Heart right ventricle (tissue), 16 donors: ENCODE measurements around the gene CASTOR2. TPM values are rescaled to one million over a fixed set of nuclear protein-coding genes. Genes with fewer than 3 reads are reported as not detected.
"Not testable (repeated sequence)": the region's sequence is repeated elsewhere in the genome, so short reads cannot be mapped to it uniquely, and the experiment has no call there.

Experiments used
- ATAC-seq, 8 donors: fragments of 200-7000 bp; cut with Tn5 transposase; one replicate each; pipeline ENCODE4 v1.9.1; 2020; ENCODE audit warnings: mild to moderate bottlenecking in 8 of 8, moderate library complexity in 8 of 8, moderate number of reproducible peaks in 1 of 8
- DNase-seq, 2 donors: peaks; one replicate each; pipeline ENCODE4 v3.0.0-alpha.2; 2020
- H3K27ac ChIP-seq, 10 donors: fragments of 200-600 bp; sonication (generic) in 2 of 10; one replicate each; pipeline versions ENCODE4 v1.5.0 to v1.8.0; 2020 to 2022; ENCODE audit warnings: mild to moderate bottlenecking in 3 of 10
- H3K27me3 ChIP-seq, 7 donors: fragments of 200-600 bp; one replicate each; pipeline ENCODE4 v1.8.0; 2021 to 2022; ENCODE audit warnings: mild to moderate bottlenecking in 2 of 7
- H3K36me3 ChIP-seq, 9 donors: fragments of 200-600 bp; sonication (generic) in 1 of 9; one replicate each; pipeline versions ENCODE4 v1.5.0 to v1.8.0; 2020 to 2022; ENCODE audit warnings: mild to moderate bottlenecking in 2 of 9
- H3K4me1 ChIP-seq, 9 donors: fragments of 200-600 bp; sonication (generic) in 1 of 9; one replicate each; pipeline versions ENCODE4 v1.5.0 to v1.8.0; 2020 to 2022; ENCODE audit warnings: mild to moderate bottlenecking in 4 of 9
- H3K4me3 ChIP-seq, 10 donors: fragments of 200-600 bp; sonication (generic) in 2 of 10; one replicate each; pipeline versions ENCODE4 v1.5.0 to v1.8.0; 2020 to 2022; ENCODE audit warnings: mild to moderate bottlenecking in 7 of 10, moderate library complexity in 2 of 10
- H3K9me3 ChIP-seq, 11 donors: fragments of 200-600 bp in 10 of 11; sonication (generic) in 2 of 11; one replicate each; pipeline versions ENCODE4 v1.5.0 to v1.8.0; 2013 to 2022; ENCODE audit warnings: mild to moderate bottlenecking in 2 of 11, control low read depth in 1 of 11, moderate library complexity in 1 of 11
- CTCF ChIP-seq, 9 donors: fragments of 200-600 bp; sonication (generic) in 2 of 9; IDR thresholded peaks; one replicate each; pipeline versions ENCODE4 v1.5.0 to v1.8.0; 2021 to 2022; ENCODE audit warnings: antibody characterized with exemption in 9 of 9, mild to moderate bottlenecking in 5 of 9, moderate library complexity in 1 of 9
- WGBS, 2 donors: extraction: QIAGEN DNeasy Blood & Tissue Kit; methylation state at CpG; one replicate each; pipeline ENCODE4 v1.1.7; 2013; ENCODE audit warnings: inconsistent platforms in 1 of 2; 5-methylcytosine and 5-hydroxymethylcytosine counted together
- intact Hi-C, 10 donors: fragments of 100-400 bp; cut with DNase I; formaldehyde crosslinking; loops; one replicate each; pipeline versions ENCODE4 v1.11.1 to v1.14.2; 2022
- polyA plus RNA-seq, 2 donors: library from polyadenylated mRNA; stranded (reverse); fragments of 200-250 nt; gene quantifications; one replicate each; pipeline ENCODE4 v1.2.3, GENCODE V29; 2013
- total RNA-seq, 10 donors: library from RNA; stranded (reverse); fragmentation: NEBNext Ultra II Directional in 3 of 10; extraction: Animal tissue kit (Norgen Biotek cat#: 25700) in 3 of 10; gene quantifications; one replicate each; pipeline versions ENCODE4 v1.2.1 to v1.2.4, GENCODE V29; 2021 to 2023
- donor health status: Arrhythmogenic right ventricular cardiomyopathy.
- donor health status: ischemic (EF 13 %, LVEDD 7.1; RV severe dilation, severe dysfunction).
- donor health status: healthy with polysubstance abuse.
- donor health status: DM: no; HTN: yes; CAD: no.
- donor health status: DM: no; HTN: no; CAD: no.
- donor health status: ischemic (EF 25% LVEDD 6.9; RV normal size, moderate dysfunction).
- donor health status: ischemic (EF 25% LVEDD 5.7; RV mildly dilated, moderate dysfunction).
- donor health status: healthy.
- donor health status: DM: yes; HTN: yes; CAD: no.
- donor health status: Ischemic cardiomyopathy.
- donor health status: ischemic (EF 35%, LVEDD 5.7; RV mildly dilated, moderate dysfunction).
- donor health status: nonischemic (EF 11% LVEDD 7.7; RV severe dilation, severe dysfunction).
- donor health status: DM: yes; HTN: yes; CAD: no.
- donor health status: PGD.
- donor health status: ischemic (EF 29% LVEDD 5.4; RV normal size, mild dysfunction).
- donor health status: nonischemic (EF 23%, LVEDD 6.1; RV moderate dilation, normal function).

The CASTOR2 gene
- total and polyA plus RNA-seq, 12 donors: 1.1 to 51.1 (median 22.9) TPM

GRCh38 chr7:75072981-75073283 is 108.4 kb downstream of the CASTOR2 start:
- Histone ChIP-seq H3K4me1 (peaks cover 0 to 16% (median 10%) of the 10 kb centered on the region in 9 donors), H3K27me3 (no peaks in the 10 kb centered on the region), H3K27ac (peak overlapping the region; percentile 84 to 97 (median 93)), H3K36me3 (peaks cover 0 to 37% (median 26%) of the 10 kb centered on the region in 9 donors), H3K4me3 (peak overlapping the region; percentile 63 to 98 (median 89)), H3K9me3 (no peaks in the 10 kb centered on the region)
- WGBS, 2 donors: 6% methylated on average over 9 of the region's 9 CpGs
- intact Hi-C loops: no loop called here
- no peak for DNase-seq
- TF ChIP-seq CTCF (IDR thresholded peaks at IDR 0.05): no peak
- ATAC-seq: peak in 4 of 8 donors; percentile 2 to 4 (median 2)

- peak overlapping the region; percentile 63 to 98 (median 89) for H3K4me3 ChIP-seq
- DNase-seq, H3K27me3 ChIP-seq, H3K9me3 ChIP-seq, intact Hi-C loops: not testable (repeated sequence)
- H3K36me3 ChIP-seq: peaks cover 0 to 24% (median 14%) of the 10 kb centered on the region in 9 donors
- H3K4me1 ChIP-seq: peaks cover 0 to 16% (median 10%) of the 10 kb centered on the region in 9 donors
- 75 to 84% methylated on average over 5 of the region's 8 CpGs for WGBS, 2 donors
- peak overlapping the region in 9 of 10 donors; percentile 84 to 97 (median 95) for H3K27ac ChIP-seq
- peak in 4 of 8 donors; percentile 2 to 9 (median 4) for ATAC-seq
These were observed 109.7 kb downstream of the CASTOR2 start for GRCh38 chr7:75074262-75074641.

Other genes with a start within 250 kb of the CASTOR2 start
- gene NCF1, start 190.7 kb upstream of the CASTOR2 start, total RNA-seq: 10 to 100 TPM in 1 of 10 donors, 1 to 10 TPM in 9; 1.0 to 19.4 (median 1.8) TPM
- gene NCF1, start 190.7 kb upstream of the CASTOR2 start, polyA plus RNA-seq: 1 to 10 TPM; 1.4 to 2.3 TPM
- 10 to 100 TPM; 12.4 to 26.1 (median 17.7) TPM for gene GTF2IRD2, start 113.1 kb upstream of the CASTOR2 start, total RNA-seq
- 10 to 100 TPM; 10.1 to 24.4 TPM for gene GTF2IRD2, start 113.1 kb upstream of the CASTOR2 start, polyA plus RNA-seq
- 10 to 100 TPM; 43.2 to 61.6 (median 51.7) TPM for gene RCC1L, start 109.1 kb downstream of the CASTOR2 start, total RNA-seq
- 10 to 100 TPM; 36.3 to 38.1 TPM for gene RCC1L, start 109.1 kb downstream of the CASTOR2 start, polyA plus RNA-seq
- gene GTF2IRD2B, start 127.9 kb downstream of the CASTOR2 start, total RNA-seq: 10 to 100 TPM; 26.8 to 44.6 (median 33.7) TPM
- 10 to 100 TPM; 13.4 to 29.5 TPM for gene GTF2IRD2B, start 127.9 kb downstream of the CASTOR2 start, polyA plus RNA-seq